Vagina (tissue), 2 donors: ENCODE measurements around the gene ADGRE3. TPM values are rescaled to one million over a fixed set of nuclear protein-coding genes. Genes with fewer than 3 reads are reported as not detected.
"Not testable (repeated sequence)": the region's sequence is repeated elsewhere in the genome, so short reads cannot be mapped to it uniquely, and the experiment has no call there.

Experiments used
- DNase-seq, 2 donors: peaks; one replicate each; pipeline ENCODE4 v3.0.0-alpha.2; 2017; ENCODE audit errors: extremely low spot score in 2 of 2
- H3K27ac ChIP-seq: fragments of 200-600 bp; sonication (generic); one replicate; pipeline ENCODE4 v1.5.1; 2019
- H3K27me3 ChIP-seq: fragments of 200-600 bp; sonication (generic); one replicate; pipeline ENCODE4 v1.5.1; 2019
- H3K36me3 ChIP-seq, 2 donors: fragments of 200-600 bp; sonication (generic); one replicate each; pipeline ENCODE4 v1.5.1; 2017 to 2019
- H3K4me1 ChIP-seq: fragments of 200-600 bp; sonication (generic); one replicate; pipeline ENCODE4 v1.5.1; 2019
- H3K4me3 ChIP-seq, 2 donors: fragments of 200-600 bp; sonication (generic); 1 replicate in 1 of 2; 2 replicates in 1 of 2; pipeline ENCODE4 v1.5.1; 2016 to 2019
- H3K9me3 ChIP-seq: fragments of 200-600 bp; sonication (generic); one replicate; pipeline ENCODE4 v1.5.1; 2019
- POLR2A ChIP-seq, 2 donors: fragments of 450-650 bp; IDR thresholded peaks; one replicate each; pipeline ENCODE4 v1.6.1; 2017; ENCODE audit warnings: antibody characterized with exemption in 2 of 2, mild to moderate bottlenecking in 2 of 2, moderate library complexity in 2 of 2
- POLR2AphosphoS5 ChIP-seq, 2 donors: sonication (generic); formaldehyde crosslinking; IDR thresholded peaks; one replicate each; pipeline ENCODE4 v1.9.0; 2017; ENCODE audit warnings: antibody characterized with exemption in 2 of 2, mild to moderate bottlenecking in 2 of 2, low read depth in 1 of 2; ENCODE audit not compliant: insufficient read depth in 1 of 2
- intact Hi-C: fragments of 100-400 bp; cut with DNase I; formaldehyde crosslinking; loops from one replicate; pipeline ENCODE4 v1.15.1; 2023
- total RNA-seq: library from RNA; depleted of rRNA; stranded (reverse); fragments of >200 nt; gene quantifications from one replicate; pipeline ENCODE4 v1.2.3, GENCODE V29; 2016
- TF ChIP-seq, protein P1 (sequence below), 3 experiments: fragments of 450-650 bp in 2 of 3; fragments of 200-600 bp in 1 of 3; sonication (generic) in 1 of 3; IDR thresholded peaks; one replicate each; pipeline ENCODE4 v1.5.1; 2017 to 2019; ENCODE audit warnings: antibody characterized with exemption in 3 of 3, mild to moderate bottlenecking in 2 of 3, moderate library complexity in 2 of 3

ADGRE3 gene
- total RNA-seq, 1 donor from 2014 or later, result not detected

DNA sequence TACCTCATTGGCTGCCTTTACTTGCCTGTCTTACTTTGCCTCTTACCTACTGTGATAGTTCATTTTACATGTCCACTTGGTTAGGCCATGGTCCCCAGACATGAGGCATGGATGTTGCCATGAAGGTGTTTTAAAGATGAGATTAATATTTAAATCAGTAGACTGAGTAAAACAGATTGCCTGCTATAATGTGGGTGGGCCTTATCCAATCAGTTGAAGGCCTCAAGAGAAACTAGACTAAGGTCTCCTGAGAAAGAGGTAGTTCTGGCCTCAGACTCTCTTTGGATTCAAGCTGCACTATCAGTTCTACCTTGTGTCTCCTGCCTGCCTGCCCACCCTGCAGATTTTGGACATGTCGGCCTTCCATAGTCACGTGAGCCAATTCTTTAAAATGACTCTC is 26.1 kb downstream of the ADGRE3 start:
- Histone ChIP-seq H3K27ac (no peak overlapping the region), H3K4me3 (no peak overlapping the region), H3K27me3 (no peaks in the 10 kb centered on the region), H3K9me3 (no peaks in the 10 kb centered on the region), H3K4me1 (no peaks in the 10 kb centered on the region), H3K36me3 (no peaks in the 10 kb centered on the region)
- TF ChIP-seq, protein P1, sequence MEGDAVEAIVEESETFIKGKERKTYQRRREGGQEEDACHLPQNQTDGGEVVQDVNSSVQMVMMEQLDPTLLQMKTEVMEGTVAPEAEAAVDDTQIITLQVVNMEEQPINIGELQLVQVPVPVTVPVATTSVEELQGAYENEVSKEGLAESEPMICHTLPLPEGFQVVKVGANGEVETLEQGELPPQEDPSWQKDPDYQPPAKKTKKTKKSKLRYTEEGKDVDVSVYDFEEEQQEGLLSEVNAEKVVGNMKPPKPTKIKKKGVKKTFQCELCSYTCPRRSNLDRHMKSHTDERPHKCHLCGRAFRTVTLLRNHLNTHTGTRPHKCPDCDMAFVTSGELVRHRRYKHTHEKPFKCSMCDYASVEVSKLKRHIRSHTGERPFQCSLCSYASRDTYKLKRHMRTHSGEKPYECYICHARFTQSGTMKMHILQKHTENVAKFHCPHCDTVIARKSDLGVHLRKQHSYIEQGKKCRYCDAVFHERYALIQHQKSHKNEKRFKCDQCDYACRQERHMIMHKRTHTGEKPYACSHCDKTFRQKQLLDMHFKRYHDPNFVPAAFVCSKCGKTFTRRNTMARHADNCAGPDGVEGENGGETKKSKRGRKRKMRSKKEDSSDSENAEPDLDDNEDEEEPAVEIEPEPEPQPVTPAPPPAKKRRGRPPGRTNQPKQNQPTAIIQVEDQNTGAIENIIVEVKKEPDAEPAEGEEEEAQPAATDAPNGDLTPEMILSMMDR (IDR thresholded peaks at IDR 0.05), result no peak
- TF ChIP-seq POLR2A (IDR thresholded peaks at IDR 0.05) (no peak), POLR2AphosphoS5 (IDR thresholded peaks at IDR 0.05; ENCODE audit: insufficient read depth in 1 of 2, low read depth in 1 of 2) (no peak)
- no peak for DNase-seq
- intact Hi-C loops, result no loop called here

DNA sequence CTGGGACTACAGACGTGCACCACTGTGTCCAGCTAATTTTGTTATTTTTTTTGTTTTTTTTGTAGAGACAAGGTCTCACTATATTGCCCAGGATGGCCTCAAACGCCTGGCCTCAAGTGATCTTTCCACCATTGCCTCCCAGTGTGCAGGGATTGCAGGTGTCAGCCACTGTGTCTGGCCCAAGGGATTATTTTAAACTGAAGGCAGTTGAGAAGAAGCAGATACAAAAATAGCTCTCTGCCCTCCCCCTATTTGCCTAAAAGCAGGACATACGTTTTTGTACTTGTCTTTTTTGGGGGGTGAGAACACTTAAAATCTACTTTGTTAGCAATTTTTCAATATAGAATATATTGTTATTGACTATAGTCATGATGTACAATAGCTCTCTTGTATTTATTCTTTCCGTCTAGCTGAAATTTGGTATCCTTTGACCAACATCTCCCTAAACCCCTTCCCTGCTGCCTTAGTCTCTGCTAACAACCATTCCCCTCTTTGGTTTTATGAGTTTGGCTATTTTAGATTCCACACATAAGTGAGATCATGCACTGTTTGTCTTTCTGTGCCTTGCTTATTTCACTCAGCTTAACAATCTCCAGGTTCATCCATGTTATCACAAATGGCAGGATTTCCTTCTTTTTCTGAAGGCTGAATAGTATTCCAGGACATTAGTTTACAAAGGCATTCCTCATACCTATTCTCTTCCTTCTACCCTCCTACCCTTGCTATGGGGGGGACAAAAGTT is 34.9 kb downstream of the ADGRE3 start:
- intact Hi-C loops, result no loop called here
- H3K27ac ChIP-seq, result no peak overlapping the region
- TF ChIP-seq POLR2AphosphoS5 (IDR thresholded peaks at IDR 0.05; ENCODE audit: insufficient read depth in 1 of 2, low read depth in 1 of 2) (no peak), POLR2A (IDR thresholded peaks at IDR 0.05) (no peak)
- TF ChIP-seq, protein P1 (IDR thresholded peaks at IDR 0.05), result no peak
- H3K27me3 ChIP-seq, result no peaks in the 10 kb centered on the region
- no peak for DNase-seq
- no peaks in the 10 kb centered on the region for H3K36me3 ChIP-seq
- no peak overlapping the region for H3K4me3 ChIP-seq
- H3K4me1 ChIP-seq, result no peaks in the 10 kb centered on the region
- peaks cover 4% of the 10 kb centered on the region for H3K9me3 ChIP-seq

DNA sequence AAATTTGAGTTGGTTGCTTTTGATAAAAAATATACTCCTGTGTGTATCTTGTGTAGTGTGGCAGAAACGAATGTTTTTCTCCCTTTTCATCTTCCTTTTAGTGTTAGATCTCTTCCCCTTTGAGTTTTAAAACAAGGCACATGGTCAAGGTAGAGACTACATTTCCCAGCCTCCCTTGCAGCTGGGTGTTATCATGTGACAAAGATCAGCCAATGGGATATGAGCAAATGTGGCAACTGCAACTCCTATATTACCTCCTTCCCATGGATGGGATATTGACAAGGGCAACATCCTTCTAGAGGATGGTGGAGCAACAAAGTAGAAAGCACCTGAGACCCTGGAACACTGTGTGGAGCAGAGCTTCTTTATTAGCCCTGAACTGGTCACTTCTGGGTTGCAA is 42.4 kb downstream of the ADGRE3 start:
- Histone ChIP-seq H3K36me3 (no peaks in the 10 kb centered on the region), H3K4me1 (no peaks in the 10 kb centered on the region), H3K4me3 (no peak overlapping the region), H3K27me3 (no peaks in the 10 kb centered on the region), H3K27ac (no peak overlapping the region), H3K9me3 (no peaks in the 10 kb centered on the region)
- no peak for DNase-seq
- intact Hi-C loops, result no loop called here
- TF ChIP-seq, protein P1 (IDR thresholded peaks at IDR 0.05), result no peak
- no peak for TF ChIP-seq POLR2A (IDR thresholded peaks at IDR 0.05)

DNA sequence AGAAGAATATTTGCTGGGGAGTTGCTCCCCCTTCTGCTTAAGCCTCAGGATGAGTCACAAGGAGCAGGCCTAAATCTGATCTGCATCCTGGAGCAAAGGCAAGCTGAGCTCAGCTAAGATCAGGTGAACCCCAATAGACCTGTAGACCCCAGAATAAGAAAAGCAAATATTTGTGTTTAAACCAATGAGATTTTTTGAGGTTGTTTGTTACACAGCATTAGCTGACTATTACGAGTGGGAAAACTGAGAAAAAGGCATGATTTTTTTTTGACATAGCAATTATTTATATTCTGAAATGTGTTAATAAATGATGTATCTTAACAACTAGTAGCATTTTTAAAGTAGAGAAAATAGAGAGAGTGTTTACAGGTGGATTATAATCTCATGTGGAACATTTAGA is 45.1 kb downstream of the ADGRE3 start:
- Histone ChIP-seq H3K4me3 (no peak overlapping the region), H3K4me1 (no peaks in the 10 kb centered on the region), H3K36me3 (no peaks in the 10 kb centered on the region), H3K27ac (no peak overlapping the region), H3K9me3 (no peaks in the 10 kb centered on the region), H3K27me3 (no peaks in the 10 kb centered on the region)
- DNase-seq, result no peak
- TF ChIP-seq POLR2AphosphoS5 (IDR thresholded peaks at IDR 0.05; ENCODE audit: insufficient read depth in 1 of 2, low read depth in 1 of 2) (no peak), POLR2A (IDR thresholded peaks at IDR 0.05) (no peak)
- TF ChIP-seq, protein P1 (IDR thresholded peaks at IDR 0.05), result no peak
- intact Hi-C loops, result no loop called here

DNA sequence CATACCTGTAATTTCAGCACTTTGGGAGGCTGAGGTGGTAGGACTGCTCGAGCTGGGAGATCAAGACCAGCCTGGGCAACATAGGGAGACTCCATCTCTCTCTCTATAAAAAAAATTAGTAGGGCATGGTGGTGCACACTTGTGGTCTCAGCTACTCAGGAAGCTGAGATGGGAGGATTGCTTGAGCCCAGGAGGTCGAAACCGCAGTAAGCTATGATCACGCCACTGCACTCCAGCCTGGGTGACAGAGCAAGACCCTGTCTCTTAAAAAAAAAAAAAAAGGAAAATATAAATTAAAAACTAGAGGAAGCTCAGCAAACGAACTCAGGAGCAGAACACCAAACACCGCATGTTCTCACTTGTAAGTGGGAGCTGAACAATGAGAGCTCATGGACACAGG is 50.2 kb downstream of the ADGRE3 start:
- H3K9me3 ChIP-seq, H3K36me3 ChIP-seq, H3K4me1 ChIP-seq, H3K27ac ChIP-seq, intact Hi-C loops, H3K27me3 ChIP-seq, H3K4me3 ChIP-seq, DNase-seq: not testable (repeated sequence)
